Measurements from ENCODE around the gene ITPR3.

DNA sequence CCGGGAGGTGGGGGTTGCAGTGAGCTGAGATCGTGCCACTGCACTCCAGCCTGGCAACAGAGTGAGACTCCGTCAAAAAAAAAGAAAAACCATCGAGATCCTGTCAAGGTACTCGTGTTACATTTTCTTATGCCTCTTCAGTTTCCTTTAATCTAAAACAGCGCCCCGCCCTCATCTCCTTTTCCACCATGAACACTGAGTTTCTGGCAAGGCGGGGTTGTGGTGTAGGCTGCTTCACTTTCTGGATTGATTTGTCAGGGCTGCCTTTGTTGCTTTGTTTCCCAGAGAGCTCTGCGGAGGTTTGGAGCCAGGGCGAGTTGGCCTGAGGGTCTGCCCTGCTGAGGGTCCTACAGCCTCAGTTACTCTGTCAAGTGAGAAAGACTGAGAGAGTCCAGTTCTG, 8.9 kb downstream of the ITPR3 start:
- TF ChIP-seq, protein P1, sequence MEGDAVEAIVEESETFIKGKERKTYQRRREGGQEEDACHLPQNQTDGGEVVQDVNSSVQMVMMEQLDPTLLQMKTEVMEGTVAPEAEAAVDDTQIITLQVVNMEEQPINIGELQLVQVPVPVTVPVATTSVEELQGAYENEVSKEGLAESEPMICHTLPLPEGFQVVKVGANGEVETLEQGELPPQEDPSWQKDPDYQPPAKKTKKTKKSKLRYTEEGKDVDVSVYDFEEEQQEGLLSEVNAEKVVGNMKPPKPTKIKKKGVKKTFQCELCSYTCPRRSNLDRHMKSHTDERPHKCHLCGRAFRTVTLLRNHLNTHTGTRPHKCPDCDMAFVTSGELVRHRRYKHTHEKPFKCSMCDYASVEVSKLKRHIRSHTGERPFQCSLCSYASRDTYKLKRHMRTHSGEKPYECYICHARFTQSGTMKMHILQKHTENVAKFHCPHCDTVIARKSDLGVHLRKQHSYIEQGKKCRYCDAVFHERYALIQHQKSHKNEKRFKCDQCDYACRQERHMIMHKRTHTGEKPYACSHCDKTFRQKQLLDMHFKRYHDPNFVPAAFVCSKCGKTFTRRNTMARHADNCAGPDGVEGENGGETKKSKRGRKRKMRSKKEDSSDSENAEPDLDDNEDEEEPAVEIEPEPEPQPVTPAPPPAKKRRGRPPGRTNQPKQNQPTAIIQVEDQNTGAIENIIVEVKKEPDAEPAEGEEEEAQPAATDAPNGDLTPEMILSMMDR (IDR thresholded peaks at IDR 0.05), result no peak
- no peak for TF ChIP-seq POLR2AphosphoS5 (IDR thresholded peaks at IDR 0.05)
